Smooth muscle cell (in vitro differentiated cells): ENCODE results near the gene KIF5C. TPM values are rescaled to one million over a fixed set of nuclear protein-coding genes. Genes with fewer than 3 reads are reported as not detected.

Source experiments
- DNase-seq: peaks from one replicate; lab custom pipeline; 2025; ENCODE audit not compliant: unreplicated experiment; lab: John Stamatoyannopoulos, UW
- H2AFZ ChIP-seq: fragments of 200-600 bp; sonication (generic); 2 replicates; pipeline ENCODE4 v1.6.0; 2016; ENCODE audit warnings: antibody characterized with exemption, low read depth, mild to moderate bottlenecking
- H3F3A ChIP-seq: fragments of 200-600 bp; sonication (generic); 2 replicates; pipeline ENCODE4 v1.6.0; 2017; ENCODE audit warnings: antibody characterized with exemption, low read depth
- H3K27ac ChIP-seq: fragments of 200-600 bp; sonication (generic); 2 replicates; pipeline ENCODE4 v1.5.1; 2016; ENCODE audit warnings: low read depth, mild to moderate bottlenecking
- H3K27me3 ChIP-seq: fragments of 200-600 bp; sonication (generic); 2 replicates; pipeline ENCODE4 v1.6.1; 2016; ENCODE audit warnings: low read depth, mild to moderate bottlenecking
- H3K36me3 ChIP-seq: fragments of 200-600 bp; sonication (generic); 2 replicates; pipeline ENCODE4 v1.5.1; 2016; ENCODE audit warnings: low read depth
- H3K4me1 ChIP-seq: fragments of 200-600 bp; sonication (generic); 2 replicates; pipeline ENCODE4 v1.5.1; 2016; ENCODE audit warnings: low read depth
- H3K4me2 ChIP-seq: fragments of 200-600 bp; sonication (generic); 2 replicates; pipeline ENCODE4 v1.6.0; 2016; ENCODE audit warnings: mild to moderate bottlenecking
- H3K4me3 ChIP-seq: fragments of 200-600 bp; sonication (generic); 2 replicates; pipeline ENCODE4 v1.5.1; 2016; ENCODE audit warnings: mild to moderate bottlenecking
- H3K79me2 ChIP-seq: fragments of 200-600 bp; sonication (generic); 2 replicates; pipeline ENCODE4 v1.6.0; 2016; ENCODE audit warnings: low read depth, mild to moderate bottlenecking
- H3K9ac ChIP-seq: fragments of 200-600 bp; sonication (generic); 2 replicates; pipeline ENCODE4 v1.6.0; 2016; ENCODE audit warnings: low read depth
- H3K9me3 ChIP-seq: fragments of 200-600 bp; sonication (generic); replicated peaks from 2 replicates; pipeline ENCODE4 v1.5.1; 2016; ENCODE audit warnings: low read depth
- H4K20me1 ChIP-seq: fragments of 200-600 bp; sonication (generic); 2 replicates; pipeline ENCODE4 v1.6.0; 2016; ENCODE audit warnings: low read depth
- CTCF ChIP-seq: fragments of 200-600 bp; sonication (generic); IDR thresholded peaks from 2 replicates; pipeline ENCODE4 v1.5.1; 2017; ENCODE audit warnings: borderline replicate concordance, mild to moderate bottlenecking, antibody characterized with exemption; ENCODE audit not compliant: insufficient read depth, poor library complexity, severe bottlenecking
- WGBS: methylation state at CpG from one replicate; pipeline ENCODE4 v1.1.7; 2016; ENCODE audit warnings: low lambda C conversion rate; 5-methylcytosine and 5-hydroxymethylcytosine counted together
- polyA plus RNA-seq: library from polyadenylated mRNA; unstranded; fragments of >200 nt; fragmentation: Nextera tagmentation; extraction: Ambion mirVana; gene quantifications from 2 replicates; pipeline ENCODE4 v1.2.1, GENCODE V29; 2016
- total RNA-seq: library from RNA; depleted of rRNA; stranded (reverse); fragments of >200 nt; gene quantifications from 2 replicates; pipeline ENCODE4 v1.2.3, GENCODE V29; 2014

The KIF5C gene
- total and polyA plus RNA-seq, 2 experiments from 2014 or later: 0.09 to 1.4 TPM

DNA sequence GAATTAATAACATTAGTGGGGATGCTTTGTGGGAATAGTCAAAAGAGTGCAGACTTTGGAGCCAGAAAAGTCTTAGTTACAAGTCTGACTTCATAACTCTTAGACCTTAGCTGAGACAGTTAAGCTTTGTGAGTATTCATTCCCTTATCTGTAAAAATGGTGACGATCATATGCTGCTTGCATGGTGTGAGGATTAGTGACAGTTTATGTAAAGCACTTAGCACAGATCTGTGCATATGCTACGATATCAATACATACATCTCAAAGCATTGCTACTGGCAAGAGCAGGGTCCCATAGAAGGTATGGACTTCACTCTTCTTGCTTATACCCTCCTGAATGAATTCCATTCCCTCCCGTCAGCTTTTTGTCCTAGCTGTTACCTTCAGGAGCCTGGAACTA lies 106.8 kb downstream of the KIF5C start:
- Histone ChIP-seq H3K4me1 (peaks cover 4% of the 10 kb centered on the region), H2AFZ (no peak overlapping the region), H3K9ac (no peak overlapping the region), H3K4me2 (peak overlapping the region; percentile 12), H3F3A (no peaks in the 10 kb centered on the region), H3K4me3 (no peak overlapping the region), H3K79me2 (no peaks in the 10 kb centered on the region), H3K36me3 (no peaks in the 10 kb centered on the region), H3K27me3 (no peaks in the 10 kb centered on the region), H3K9me3 (no peaks in the 10 kb centered on the region), H3K27ac (no peak overlapping the region), H4K20me1 (no peaks in the 10 kb centered on the region)
- TF ChIP-seq CTCF: no peak
- 50% methylated on average over 3 of the region's 3 CpGs for WGBS
- no peak for DNase-seq

DNA sequence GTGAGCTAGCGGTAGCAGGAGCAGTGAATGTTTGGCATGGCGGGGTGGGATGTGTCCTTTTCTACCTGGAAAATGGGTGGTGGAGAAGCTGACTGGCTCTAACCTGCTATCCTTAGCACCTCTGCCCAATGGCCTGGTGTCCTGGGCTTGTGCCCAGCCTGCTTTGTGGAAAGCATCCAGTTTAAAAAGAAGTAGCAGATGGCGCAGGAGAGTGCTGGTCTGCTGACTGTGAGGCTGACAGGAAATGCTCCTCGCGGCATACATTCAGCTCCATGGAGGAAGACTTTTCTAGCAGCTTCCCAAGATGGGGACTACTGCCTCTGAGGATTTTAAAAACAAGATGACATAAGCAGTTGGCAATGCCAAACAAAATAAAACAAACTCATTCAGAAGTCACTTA lies 107.3 kb downstream of the KIF5C start:
- no peak for TF ChIP-seq CTCF
- no peak for DNase-seq
- WGBS: 78% methylated on average over 5 of the region's 5 CpGs
- no peaks in the 10 kb centered on the region for H3K36me3 ChIP-seq
- no peaks in the 10 kb centered on the region for H3F3A ChIP-seq
- H3K4me2 ChIP-seq: no peak overlapping the region
- no peaks in the 10 kb centered on the region for H3K27me3 ChIP-seq
- no peaks in the 10 kb centered on the region for H3K79me2 ChIP-seq
- H3K9me3 ChIP-seq: no peaks in the 10 kb centered on the region
- H4K20me1 ChIP-seq: no peaks in the 10 kb centered on the region
- H3K4me1 ChIP-seq: peaks cover 4% of the 10 kb centered on the region
- no peak overlapping the region for H3K9ac ChIP-seq
- no peak overlapping the region for H2AFZ ChIP-seq
- no peak overlapping the region for H3K4me3 ChIP-seq
- no peak overlapping the region for H3K27ac ChIP-seq

DNA sequence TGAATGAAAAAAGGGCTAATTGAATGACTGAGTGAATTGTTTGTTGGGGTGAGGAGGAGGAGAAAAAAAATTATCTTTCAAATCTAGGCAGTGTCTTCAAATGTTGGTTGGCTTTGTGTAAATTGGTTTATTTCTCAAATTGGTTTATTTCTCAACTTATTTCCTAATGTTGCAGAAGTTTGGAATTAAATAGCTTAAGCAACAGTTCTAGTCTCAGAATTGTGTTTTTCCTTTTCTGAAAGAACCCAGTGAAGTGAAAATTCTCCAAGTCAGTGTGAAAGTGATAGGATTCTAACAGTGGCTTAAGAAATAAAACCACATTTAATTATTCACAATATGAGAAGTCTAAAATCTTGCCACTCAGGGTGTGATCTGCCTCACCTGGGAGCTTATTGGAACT lies 108.9 kb downstream of the KIF5C start:
- Histone ChIP-seq H3F3A (no peaks in the 10 kb centered on the region), H3K4me3 (no peak overlapping the region), H3K36me3 (no peaks in the 10 kb centered on the region), H3K79me2 (no peaks in the 10 kb centered on the region), H3K9ac (no peak overlapping the region), H2AFZ (no peak overlapping the region), H3K4me1 (peaks cover 4% of the 10 kb centered on the region), H3K27me3 (no peaks in the 10 kb centered on the region), H3K9me3 (no peaks in the 10 kb centered on the region), H4K20me1 (no peaks in the 10 kb centered on the region), H3K27ac (no peak overlapping the region), H3K4me2 (no peak overlapping the region)
- no peak for DNase-seq
- no peak for TF ChIP-seq CTCF

DNA sequence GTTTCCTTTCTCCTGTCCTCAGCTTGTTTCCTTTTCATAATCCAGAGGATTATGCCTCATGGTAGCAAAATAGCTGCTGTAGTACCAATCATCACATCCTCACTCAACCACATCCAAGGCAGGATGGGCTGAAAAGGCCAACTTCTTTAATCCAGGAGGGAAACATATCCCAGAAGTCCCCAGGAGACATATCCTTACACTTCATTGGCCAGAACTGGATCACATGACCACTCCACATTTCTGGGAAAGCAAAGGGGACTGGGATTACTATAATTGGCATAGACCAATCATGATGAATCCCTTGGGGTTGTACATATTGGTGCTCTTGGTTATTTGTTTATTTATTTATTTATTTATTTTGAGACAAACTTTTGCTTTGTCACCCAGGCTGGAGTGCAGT lies 109.4 kb downstream of the KIF5C start:
- no peak overlapping the region for H3K27ac ChIP-seq
- H3K9me3 ChIP-seq: no peaks in the 10 kb centered on the region
- no peak overlapping the region for H3K9ac ChIP-seq
- no peaks in the 10 kb centered on the region for H3K79me2 ChIP-seq
- peaks cover 2% of the 10 kb centered on the region for H3K4me1 ChIP-seq
- H4K20me1 ChIP-seq: no peaks in the 10 kb centered on the region
- no peak for DNase-seq
- no peak overlapping the region for H3K4me3 ChIP-seq
- no peaks in the 10 kb centered on the region for H3F3A ChIP-seq
- H3K27me3 ChIP-seq: no peaks in the 10 kb centered on the region
- TF ChIP-seq CTCF: no peak
- H2AFZ ChIP-seq: no peak overlapping the region
- H3K4me2 ChIP-seq: no peak overlapping the region
- no peaks in the 10 kb centered on the region for H3K36me3 ChIP-seq
